CD4-positive, CD25-positive, alpha-beta regulatory T cell (primary cell): ENCODE results near the gene HMCN1. TPM values are rescaled to one million over a fixed set of nuclear protein-coding genes. Genes with fewer than 3 reads are reported as not detected.

Source experiments
- ATAC-seq, 2 donors: fragments of 150-1000 bp; cut with Tn5 transposase; one replicate each; pipeline ENCODE4 v1.10.0; 2021; ENCODE audit warnings: low read depth in 2 of 2, moderate number of reproducible peaks in 2 of 2, moderate library complexity in 1 of 2
- DNase-seq, 3 donors: peaks; one replicate each; pipeline versions ENCODE4 v3.0.0 to v3.0.0-alpha.2; 2012 to 2022; ENCODE audit warnings: mixed read lengths in 1 of 3
- H3K27ac ChIP-seq: one replicate; pipeline ENCODE4 v1.7.0; 2013; ENCODE audit warnings: mild to moderate bottlenecking, low read length; ENCODE audit not compliant: insufficient read depth, poor library complexity, severe bottlenecking
- H3K27me3 ChIP-seq: one replicate; pipeline ENCODE4 v1.7.0; 2013; ENCODE audit warnings: low read length; ENCODE audit not compliant: control insufficient read depth, insufficient read depth
- H3K36me3 ChIP-seq: one replicate; pipeline ENCODE4 v1.7.0; 2013; ENCODE audit warnings: mild to moderate bottlenecking, low read length, moderate library complexity; ENCODE audit not compliant: control insufficient read depth, insufficient read depth
- H3K4me1 ChIP-seq: 2 replicates; pipeline ENCODE4 v1.7.0; 2013; ENCODE audit warnings: mild to moderate bottlenecking, low read length; ENCODE audit not compliant: insufficient read depth, control insufficient read depth, poor library complexity, severe bottlenecking
- H3K4me3 ChIP-seq: one replicate; pipeline ENCODE4 v1.7.0; 2013; ENCODE audit warnings: low read depth, mild to moderate bottlenecking, low read length, moderate library complexity
- H3K9me3 ChIP-seq, 2 experiments: 1 replicate in 1 of 2; 2 replicates in 1 of 2; pipeline ENCODE4 v1.7.0; 2013; ENCODE audit warnings: low read length in 2 of 2, mild to moderate bottlenecking in 1 of 2, moderate library complexity in 1 of 2; ENCODE audit not compliant: control insufficient read depth in 2 of 2
- H3K27ac Mint-ChIP-seq, 3 donors: one replicate each; pipeline ENCODE4 v1.8.0; 2020 to 2022; ENCODE audit warnings: mild to moderate bottlenecking in 3 of 3, mixed read lengths in 3 of 3, moderate library complexity in 2 of 3
- H3K27me3 Mint-ChIP-seq: one replicate; pipeline ENCODE4 v1.8.0; 2022; ENCODE audit warnings: mild to moderate bottlenecking, mixed read lengths
- H3K36me3 Mint-ChIP-seq: one replicate; pipeline ENCODE4 v1.8.0; 2020; ENCODE audit warnings: mixed read lengths
- H3K4me1 Mint-ChIP-seq, 4 donors: one replicate each; pipeline ENCODE4 v1.8.0; 2020 to 2022; ENCODE audit warnings: mixed read lengths in 4 of 4, mild to moderate bottlenecking in 1 of 4
- H3K4me3 Mint-ChIP-seq, 4 donors: one replicate each; pipeline ENCODE4 v1.8.0; 2020 to 2022; ENCODE audit warnings: mild to moderate bottlenecking in 4 of 4, mixed read lengths in 4 of 4, moderate library complexity in 3 of 4
- H3K9me3 Mint-ChIP-seq, 7 donors: one replicate each; pipeline ENCODE4 v1.8.0; 2020 to 2022; ENCODE audit warnings: mixed read lengths in 7 of 7, mild to moderate bottlenecking in 3 of 7, moderate library complexity in 2 of 7
- polyA plus RNA-seq, 4 donors: library from polyadenylated mRNA; unstranded; fragments of 300-500 nt; fragmentation: Illumina TruSeq; gene quantifications; one replicate each; pipeline ENCODE4 v1.2.3, GENCODE V29; 2021
- total RNA-seq: library from RNA; stranded (reverse); gene quantifications from one replicate; pipeline ENCODE4 v1.2.3, GENCODE V29; 2022

Gene HMCN1
- total and polyA plus RNA-seq, 5 donors from 2014 or later: 0.07 to 0.81 (median 0.58) TPM; not detected in 1

GRCh38 chr1:185935360-185935759 lies 201.2 kb downstream of the HMCN1 start:
- ATAC-seq: no peak
- no peaks in the 10 kb centered on the region for H3K36me3 ChIP-seq
- H3K9me3 Mint-ChIP-seq: peaks cover 0 to 5% (median 0%) of the 10 kb centered on the region in 7 donors

GRCh38 chr1:185936641-185937040 lies 202.4 kb downstream of the HMCN1 start:
- Mint-ChIP-seq H3K27ac (no peak overlapping the region), H3K4me1 (no peaks in the 10 kb centered on the region), H3K4me3 (no peak overlapping the region), H3K9me3 (peaks cover 0 to 5% (median 0%) of the 10 kb centered on the region in 7 donors), H3K36me3 (no peaks in the 10 kb centered on the region), H3K27me3 (no peaks in the 10 kb centered on the region)
- no peak overlapping the region for H3K27ac ChIP-seq
- no peak for ATAC-seq
- DNase-seq: no peak
- no peak overlapping the region for H3K4me3 ChIP-seq
- no peaks in the 10 kb centered on the region for H3K36me3 ChIP-seq
- H3K9me3 ChIP-seq: no peaks in the 10 kb centered on the region
- H3K4me1 ChIP-seq: no peaks in the 10 kb centered on the region
- no peaks in the 10 kb centered on the region for H3K27me3 ChIP-seq

More at GRCh38 chr1:185935360-185935759, 201.2 kb downstream of the HMCN1 start:
- no peak for DNase-seq
- Mint-ChIP-seq H3K27me3 (no peaks in the 10 kb centered on the region), H3K4me1 (no peaks in the 10 kb centered on the region), H3K27ac (no peak overlapping the region), H3K4me3 (no peak overlapping the region), H3K36me3 (no peaks in the 10 kb centered on the region)
- Histone ChIP-seq H3K9me3 (no peaks in the 10 kb centered on the region), H3K4me3 (no peak overlapping the region), H3K4me1 (no peaks in the 10 kb centered on the region), H3K27me3 (no peaks in the 10 kb centered on the region), H3K27ac (no peak overlapping the region)

GRCh38 chr1:185938396-185938795 lies 204.2 kb downstream of the HMCN1 start:
- H3K36me3 ChIP-seq: no peaks in the 10 kb centered on the region
- Mint-ChIP-seq H3K4me3 (no peak overlapping the region), H3K36me3 (no peaks in the 10 kb centered on the region), H3K27ac (no peak overlapping the region), H3K9me3 (peaks cover 0 to 5% (median 0%) of the 10 kb centered on the region in 7 donors), H3K27me3 (no peaks in the 10 kb centered on the region), H3K4me1 (no peaks in the 10 kb centered on the region)
- no peak for DNase-seq
- H3K4me3 ChIP-seq: no peak overlapping the region
- H3K27ac ChIP-seq: no peak overlapping the region
- H3K4me1 ChIP-seq: no peaks in the 10 kb centered on the region
- no peaks in the 10 kb centered on the region for H3K9me3 ChIP-seq
- no peaks in the 10 kb centered on the region for H3K27me3 ChIP-seq
- no peak for ATAC-seq

- H3K36me3 ChIP-seq: no peaks in the 10 kb centered on the region
- no peaks in the 10 kb centered on the region for H3K27me3 ChIP-seq
- no peaks in the 10 kb centered on the region for H3K4me1 ChIP-seq
- no peak overlapping the region for H3K4me3 ChIP-seq
- H3K27ac Mint-ChIP-seq: no peak overlapping the region
- no peak overlapping the region for H3K4me3 Mint-ChIP-seq
- no peaks in the 10 kb centered on the region for H3K9me3 ChIP-seq
- ATAC-seq (no peak), DNase-seq (no peak)
- H3K36me3 Mint-ChIP-seq: no peaks in the 10 kb centered on the region
- peaks cover 0 to 5% (median 0%) of the 10 kb centered on the region in 7 donors for H3K9me3 Mint-ChIP-seq
- no peak overlapping the region for H3K27ac ChIP-seq
- no peaks in the 10 kb centered on the region for H3K27me3 Mint-ChIP-seq
- no peaks in the 10 kb centered on the region for H3K4me1 Mint-ChIP-seq
These were observed 205.0 kb downstream of the HMCN1 start for GRCh38 chr1:185939142-185939541.

GRCh38 chr1:185942961-185943360 lies 208.8 kb downstream of the HMCN1 start:
- no peak for ATAC-seq
- Mint-ChIP-seq H3K27ac (no peak overlapping the region), H3K36me3 (no peaks in the 10 kb centered on the region), H3K4me3 (no peak overlapping the region), H3K27me3 (no peaks in the 10 kb centered on the region), H3K9me3 (peaks cover 0 to 5% (median 0%) of the 10 kb centered on the region in 7 donors), H3K4me1 (no peaks in the 10 kb centered on the region)
- H3K36me3 ChIP-seq: no peaks in the 10 kb centered on the region
- no peaks in the 10 kb centered on the region for H3K27me3 ChIP-seq
- no peaks in the 10 kb centered on the region for H3K9me3 ChIP-seq
- H3K27ac ChIP-seq: no peak overlapping the region
- H3K4me1 ChIP-seq: no peaks in the 10 kb centered on the region
- no peak for DNase-seq
- no peak overlapping the region for H3K4me3 ChIP-seq

GRCh38 chr1:185956881-185957280 lies 222.7 kb downstream of the HMCN1 start:
- Histone ChIP-seq H3K27ac (no peak overlapping the region), H3K9me3 (no peaks in the 10 kb centered on the region), H3K27me3 (no peaks in the 10 kb centered on the region), H3K36me3 (no peaks in the 10 kb centered on the region), H3K4me1 (no peaks in the 10 kb centered on the region), H3K4me3 (no peak overlapping the region)
- Mint-ChIP-seq H3K9me3 (no peaks in the 10 kb centered on the region), H3K4me1 (no peaks in the 10 kb centered on the region), H3K4me3 (no peak overlapping the region), H3K36me3 (no peaks in the 10 kb centered on the region), H3K27ac (no peak overlapping the region), H3K27me3 (peaks cover 3% of the 10 kb centered on the region)
- DNase-seq (no peak), ATAC-seq (no peak)

- H3K36me3 Mint-ChIP-seq: no peaks in the 10 kb centered on the region
- no peak overlapping the region for H3K4me3 Mint-ChIP-seq
- H3K27ac Mint-ChIP-seq: no peak overlapping the region
- Histone ChIP-seq H3K27ac (no peak overlapping the region), H3K4me1 (no peaks in the 10 kb centered on the region), H3K4me3 (no peak overlapping the region), H3K9me3 (no peaks in the 10 kb centered on the region), H3K27me3 (no peaks in the 10 kb centered on the region), H3K36me3 (no peaks in the 10 kb centered on the region)
- peaks cover 5% of the 10 kb centered on the region for H3K27me3 Mint-ChIP-seq
- no peaks in the 10 kb centered on the region for H3K9me3 Mint-ChIP-seq
- DNase-seq: no peak
- no peaks in the 10 kb centered on the region for H3K4me1 Mint-ChIP-seq
- ATAC-seq: no peak
These were observed 223.5 kb downstream of the HMCN1 start for GRCh38 chr1:185957441-185958363.
